ENCODE data around the gene GNMT.
A peak's percentile ranks its signal among the peaks of the same experiment; 100 is the strongest.

Gene GNMT

GRCh38 chr6:42984001-42984923, 23.7 kb downstream of the GNMT start, which contains the start of gene PPP2R5D:
PPP2R5D (plus strand) TSS chr6:42984570; CDS start chr6:42984678, 108 bp downstream.
- Histone ChIP-seq H3K27ac (peak within 1 kb of the TSS; percentile 86 to 91), H3K4me3 (peak within 1 kb of the TSS; percentile 90)
- peak; percentile 99 for DNase-seq (ENCODE audit: low spot score)
- TF ChIP-seq, protein P1, sequence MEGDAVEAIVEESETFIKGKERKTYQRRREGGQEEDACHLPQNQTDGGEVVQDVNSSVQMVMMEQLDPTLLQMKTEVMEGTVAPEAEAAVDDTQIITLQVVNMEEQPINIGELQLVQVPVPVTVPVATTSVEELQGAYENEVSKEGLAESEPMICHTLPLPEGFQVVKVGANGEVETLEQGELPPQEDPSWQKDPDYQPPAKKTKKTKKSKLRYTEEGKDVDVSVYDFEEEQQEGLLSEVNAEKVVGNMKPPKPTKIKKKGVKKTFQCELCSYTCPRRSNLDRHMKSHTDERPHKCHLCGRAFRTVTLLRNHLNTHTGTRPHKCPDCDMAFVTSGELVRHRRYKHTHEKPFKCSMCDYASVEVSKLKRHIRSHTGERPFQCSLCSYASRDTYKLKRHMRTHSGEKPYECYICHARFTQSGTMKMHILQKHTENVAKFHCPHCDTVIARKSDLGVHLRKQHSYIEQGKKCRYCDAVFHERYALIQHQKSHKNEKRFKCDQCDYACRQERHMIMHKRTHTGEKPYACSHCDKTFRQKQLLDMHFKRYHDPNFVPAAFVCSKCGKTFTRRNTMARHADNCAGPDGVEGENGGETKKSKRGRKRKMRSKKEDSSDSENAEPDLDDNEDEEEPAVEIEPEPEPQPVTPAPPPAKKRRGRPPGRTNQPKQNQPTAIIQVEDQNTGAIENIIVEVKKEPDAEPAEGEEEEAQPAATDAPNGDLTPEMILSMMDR (IDR thresholded peaks at IDR 0.05): no peak

- TF ChIP-seq, protein P1 (IDR thresholded peaks at IDR 0.05): no peak
- no peak for DNase-seq (ENCODE audit: low spot score)
- Histone ChIP-seq H3K27ac (peak overlapping the region; percentile 86 to 91), H3K4me3 (peak overlapping the region; percentile 90)
These were observed 24.4 kb downstream of the GNMT start for GRCh38 chr6:42984924-42985475.

- TF ChIP-seq, protein P1 (IDR thresholded peaks at IDR 0.05): no peak
- H3K4me3 ChIP-seq: no peak overlapping the region
- H3K27ac ChIP-seq: peak overlapping the region in 1 of 2 donors; percentile 7
- DNase-seq (ENCODE audit: low spot score): no peak
These were observed 27.2 kb downstream of the GNMT start for GRCh38 chr6:42987533-42988451.

DNA sequence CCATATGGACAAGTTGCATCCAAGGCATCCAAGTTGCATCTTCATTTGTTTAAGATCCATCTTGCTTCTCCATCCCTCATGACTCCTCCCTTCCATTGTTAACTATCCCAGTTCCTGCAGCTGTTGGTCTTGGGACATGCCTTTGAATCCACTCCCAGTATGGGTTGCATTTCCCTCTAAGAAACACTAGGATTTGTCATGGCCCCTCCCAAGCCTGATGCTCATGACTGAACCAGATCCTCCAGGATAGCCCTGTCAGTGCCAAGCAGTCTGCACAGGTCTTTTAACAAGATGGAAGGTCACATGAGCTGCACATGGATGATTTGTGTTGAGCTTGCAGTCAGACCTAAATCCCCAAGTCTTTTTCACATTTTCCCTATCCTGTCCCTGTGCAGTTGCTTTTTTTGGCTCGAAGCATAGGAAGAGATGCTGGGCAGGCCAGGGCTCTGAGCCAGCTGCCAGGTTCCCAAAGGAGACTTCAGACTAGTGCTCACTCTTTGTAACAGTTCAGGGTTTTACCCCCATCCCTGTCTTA, 28.0 kb downstream of the GNMT start:
- TF ChIP-seq, protein P1 (IDR thresholded peaks at IDR 0.05): no peak
- Histone ChIP-seq H3K27ac (no peak overlapping the region), H3K4me3 (no peak overlapping the region)
- DNase-seq (ENCODE audit: low spot score): no peak

DNA sequence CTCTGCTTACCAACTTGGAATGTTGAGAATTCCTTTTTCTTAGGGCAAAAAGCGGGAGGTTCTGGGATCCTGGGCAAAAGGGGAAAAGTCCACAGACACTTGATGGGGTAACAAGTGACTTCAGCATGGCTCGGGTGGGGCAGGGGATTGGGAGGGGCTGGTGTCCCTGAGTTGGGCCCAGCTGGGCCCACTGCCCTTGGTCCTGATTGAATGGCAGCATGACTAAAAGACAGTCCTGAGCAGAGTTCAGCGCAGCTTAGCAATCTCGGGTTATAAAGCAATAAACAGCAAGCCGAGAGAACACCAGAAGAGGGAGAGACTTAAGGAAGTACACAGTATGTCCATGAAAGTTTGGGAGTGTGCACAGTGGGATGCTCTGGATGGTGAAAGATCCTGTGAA, 29.4 kb downstream of the GNMT start:
- no peak for DNase-seq (ENCODE audit: low spot score)
- no peak overlapping the region for H3K27ac ChIP-seq
- TF ChIP-seq, protein P1 (IDR thresholded peaks at IDR 0.05): no peak
- H3K4me3 ChIP-seq: no peak overlapping the region

DNA sequence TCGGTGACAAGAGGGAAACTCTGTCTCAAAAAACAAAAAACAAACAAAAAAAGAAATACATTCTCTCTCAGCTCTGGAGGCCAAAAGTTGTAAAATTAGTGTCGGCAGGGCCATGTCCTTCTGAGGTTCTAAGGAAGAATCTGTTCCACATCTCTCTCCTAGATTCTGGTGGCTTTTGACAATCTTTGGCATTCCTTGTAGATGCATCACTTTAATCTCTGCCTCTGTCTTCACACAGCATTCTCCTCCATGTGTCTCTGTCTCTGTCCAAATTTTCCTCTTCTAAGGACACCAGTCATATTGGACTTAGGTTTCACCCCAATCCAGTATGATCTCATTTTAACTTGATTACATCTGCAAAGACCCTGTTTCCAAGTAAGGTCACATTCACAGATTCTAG, 32.9 kb downstream of the GNMT start:
- DNase-seq (ENCODE audit: low spot score): no peak
- TF ChIP-seq, protein P1 (IDR thresholded peaks at IDR 0.05): no peak
- Histone ChIP-seq H3K4me3 (no peak overlapping the region), H3K27ac (no peak overlapping the region)

All from coronary artery (tissue), 2 donors.